Uterus (tissue), 2 donors: ENCODE data around the gene BBS7.

ENCODE experiments used
- POLR2A ChIP-seq, 2 donors: fragments of 450-650 bp; IDR thresholded peaks; one replicate each; pipeline ENCODE4 v1.6.1; 2016; ENCODE audit warnings: antibody characterized with exemption in 2 of 2, mild to moderate bottlenecking in 1 of 2, moderate library complexity in 1 of 2
- TF ChIP-seq, protein P1 (sequence below), 4 experiments: fragments of 200-600 bp in 2 of 4; fragments of 450-650 bp in 2 of 4; sonication (generic) in 2 of 4; IDR thresholded peaks; one replicate each; pipeline ENCODE4 v1.5.1; 2016 to 2019; ENCODE audit warnings: antibody characterized with exemption in 4 of 4, mild to moderate bottlenecking in 2 of 4, moderate library complexity in 1 of 4

GRCh38 chr4:121885115-121885514 is 14.8 kb upstream of the BBS7 start:
- no peak for TF ChIP-seq POLR2A (IDR thresholded peaks at IDR 0.05)
- TF ChIP-seq, protein P1, sequence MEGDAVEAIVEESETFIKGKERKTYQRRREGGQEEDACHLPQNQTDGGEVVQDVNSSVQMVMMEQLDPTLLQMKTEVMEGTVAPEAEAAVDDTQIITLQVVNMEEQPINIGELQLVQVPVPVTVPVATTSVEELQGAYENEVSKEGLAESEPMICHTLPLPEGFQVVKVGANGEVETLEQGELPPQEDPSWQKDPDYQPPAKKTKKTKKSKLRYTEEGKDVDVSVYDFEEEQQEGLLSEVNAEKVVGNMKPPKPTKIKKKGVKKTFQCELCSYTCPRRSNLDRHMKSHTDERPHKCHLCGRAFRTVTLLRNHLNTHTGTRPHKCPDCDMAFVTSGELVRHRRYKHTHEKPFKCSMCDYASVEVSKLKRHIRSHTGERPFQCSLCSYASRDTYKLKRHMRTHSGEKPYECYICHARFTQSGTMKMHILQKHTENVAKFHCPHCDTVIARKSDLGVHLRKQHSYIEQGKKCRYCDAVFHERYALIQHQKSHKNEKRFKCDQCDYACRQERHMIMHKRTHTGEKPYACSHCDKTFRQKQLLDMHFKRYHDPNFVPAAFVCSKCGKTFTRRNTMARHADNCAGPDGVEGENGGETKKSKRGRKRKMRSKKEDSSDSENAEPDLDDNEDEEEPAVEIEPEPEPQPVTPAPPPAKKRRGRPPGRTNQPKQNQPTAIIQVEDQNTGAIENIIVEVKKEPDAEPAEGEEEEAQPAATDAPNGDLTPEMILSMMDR (IDR thresholded peaks at IDR 0.05), result no peak
